ES-I3 (cell line): Measurements from ENCODE around the gene SLIT3.

ENCODE experiments used
- H3K36me3 ChIP-seq: 2 replicates; pipeline ENCODE4 v1.6.1; 2013; ENCODE audit warnings: mild to moderate bottlenecking, low read length, control low read depth, moderate library complexity; ENCODE audit not compliant: insufficient read depth
- H3K4me1 ChIP-seq: 2 replicates; pipeline ENCODE4 v1.6.1; 2013; ENCODE audit warnings: mild to moderate bottlenecking, control low read depth, low read length; ENCODE audit not compliant: insufficient read depth
- H3K9ac ChIP-seq: 2 replicates; pipeline ENCODE4 v1.6.1; 2013; ENCODE audit warnings: low read depth, mild to moderate bottlenecking, low read length, moderate library complexity
- H3K9me3 ChIP-seq: 2 replicates; pipeline ENCODE4 v1.6.1; 2013; ENCODE audit warnings: mild to moderate bottlenecking, low read length, moderate library complexity; ENCODE audit not compliant: control insufficient read depth, insufficient read depth

SLIT3 gene

DNA sequence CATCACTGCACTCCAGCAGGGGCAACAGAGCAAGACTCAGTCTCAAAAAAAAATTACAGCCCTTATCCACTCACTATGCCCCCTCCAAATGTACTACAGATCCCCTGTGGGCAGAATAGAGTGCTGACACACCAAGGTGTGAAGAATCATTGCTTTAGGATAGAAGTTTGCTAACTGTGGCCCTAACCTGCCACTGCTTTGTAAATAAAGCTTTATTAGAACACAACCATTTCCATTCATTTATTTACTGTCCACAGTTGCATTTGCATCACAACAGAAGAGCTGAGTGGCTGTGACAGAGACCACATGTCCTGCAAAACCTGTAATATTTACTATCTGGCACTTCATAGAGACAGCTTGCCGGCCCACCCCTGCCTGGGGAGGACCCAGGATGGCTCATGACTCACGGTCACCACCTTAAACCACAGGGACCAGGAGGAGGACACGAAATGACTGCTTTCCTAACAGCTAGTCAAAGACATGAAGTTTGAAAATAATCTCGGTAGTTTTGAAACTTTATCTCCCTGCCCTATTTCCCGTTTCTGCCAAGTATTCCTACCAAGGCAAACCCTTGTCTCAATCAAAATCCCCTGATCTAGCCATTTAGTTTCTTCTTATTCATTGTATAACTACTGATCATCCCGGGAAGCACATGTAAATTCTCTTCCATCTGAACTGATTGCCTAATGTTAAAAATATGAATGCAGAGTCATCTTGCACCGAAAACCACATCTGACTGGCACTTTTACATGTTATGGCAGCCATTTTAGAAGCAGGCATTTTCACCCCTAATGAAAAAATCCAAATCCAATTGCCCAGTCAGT, 206.1 kb downstream of the SLIT3 start:
- no peaks in the 10 kb centered on the region for H3K9me3 ChIP-seq
- no peaks in the 10 kb centered on the region for H3K36me3 ChIP-seq
- peaks cover 5% of the 10 kb centered on the region; the same call in 1 of the 2 replicates for H3K4me1 ChIP-seq
- no peak overlapping the region for H3K9ac ChIP-seq

DNA sequence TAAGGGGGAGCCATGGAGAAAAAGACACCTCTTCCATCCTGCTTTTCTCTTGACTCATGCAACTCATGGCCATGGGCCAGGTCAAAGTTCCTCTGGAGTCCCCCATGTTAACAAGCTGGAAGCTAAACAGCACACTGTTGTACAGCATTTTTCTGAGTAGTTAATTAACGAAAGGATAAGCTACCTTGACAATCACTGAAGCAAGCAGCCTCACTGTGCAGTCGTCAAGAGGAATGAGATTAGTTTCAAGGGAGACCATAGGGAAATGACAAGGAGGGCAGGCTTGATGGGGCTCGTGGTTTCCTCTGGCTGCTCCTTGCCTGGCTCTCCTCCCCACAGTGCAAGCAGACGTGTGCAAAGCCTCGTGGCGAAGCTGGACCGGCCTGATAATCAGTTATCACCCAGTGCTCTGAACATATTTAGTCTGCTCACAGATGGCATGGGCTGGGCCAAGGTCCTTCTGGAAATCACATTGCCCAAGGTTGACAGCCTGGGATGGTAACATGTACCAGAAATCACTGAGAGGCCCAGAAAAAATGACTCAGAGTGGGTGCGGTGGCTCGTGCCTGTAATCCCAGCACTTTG, 209.5 kb downstream of the SLIT3 start:
- H3K9ac ChIP-seq: no peak overlapping the region
- H3K36me3 ChIP-seq: no peaks in the 10 kb centered on the region
- H3K9me3 ChIP-seq: no peaks in the 10 kb centered on the region
- H3K4me1 ChIP-seq: peaks cover 17% of the 10 kb centered on the region

GRCh38 chr5:169089343-169089742, 211.6 kb downstream of the SLIT3 start:
- H3K9ac ChIP-seq: no peak overlapping the region
- peaks cover 32% of the 10 kb centered on the region for H3K4me1 ChIP-seq
- no peaks in the 10 kb centered on the region for H3K36me3 ChIP-seq
- H3K9me3 ChIP-seq: no peaks in the 10 kb centered on the region

DNA sequence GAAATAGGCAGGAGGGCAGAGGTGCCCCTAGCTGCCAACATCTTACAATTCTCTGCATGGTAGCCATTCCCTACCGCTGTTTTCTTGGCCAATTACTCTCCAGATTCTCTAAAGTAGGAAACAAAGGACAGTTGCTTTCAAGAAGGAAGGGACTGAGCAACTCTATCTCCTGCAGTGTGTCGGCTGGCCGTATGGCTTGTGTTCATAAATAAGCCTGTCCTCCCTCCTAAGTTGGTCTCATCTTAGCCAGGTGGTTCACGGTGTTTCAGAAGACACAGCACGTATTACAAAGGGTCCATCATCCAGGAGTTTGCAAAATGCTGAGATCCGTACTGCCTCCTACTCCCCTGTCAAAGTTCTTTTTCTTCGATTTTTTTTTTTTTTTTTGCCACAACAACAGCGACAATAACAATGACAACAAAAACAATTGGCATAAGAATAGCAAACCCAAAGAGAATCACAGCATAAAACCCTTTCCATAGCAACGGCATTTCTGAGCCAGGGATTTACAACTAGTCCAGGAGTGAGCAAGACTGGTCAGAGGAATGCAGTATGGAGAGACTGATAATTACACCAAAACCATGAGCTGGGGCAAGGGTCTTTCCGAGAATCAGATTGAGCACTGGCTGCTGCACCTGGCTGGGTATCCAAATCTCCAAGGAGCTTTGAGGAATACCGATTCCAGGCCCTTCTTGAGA, 212.8 kb downstream of the SLIT3 start:
- Histone ChIP-seq H3K9me3 (no peaks in the 10 kb centered on the region), H3K36me3 (no peaks in the 10 kb centered on the region), H3K4me1 (peaks cover 32% of the 10 kb centered on the region), H3K9ac (no peak overlapping the region)

- Histone ChIP-seq H3K36me3 (no peaks in the 10 kb centered on the region), H3K9me3 (no peaks in the 10 kb centered on the region), H3K4me1 (peaks cover 40% of the 10 kb centered on the region), H3K9ac (no peak overlapping the region)
Measured at GRCh38 chr5:169085636-169086035, 215.3 kb downstream of the SLIT3 start.

- no peaks in the 10 kb centered on the region for H3K9me3 ChIP-seq
- H3K4me1 ChIP-seq: peaks cover 42% of the 10 kb centered on the region
- H3K9ac ChIP-seq: no peak overlapping the region
- no peaks in the 10 kb centered on the region for H3K36me3 ChIP-seq
Measured at GRCh38 chr5:169085212-169085611, 215.7 kb downstream of the SLIT3 start.

- Histone ChIP-seq H3K9me3 (no peaks in the 10 kb centered on the region), H3K36me3 (no peaks in the 10 kb centered on the region), H3K9ac (no peak overlapping the region), H3K4me1 (peaks cover 42% of the 10 kb centered on the region)
Measured at GRCh38 chr5:169084775-169085174, 216.2 kb downstream of the SLIT3 start.

GRCh38 chr5:169083394-169084018, 217.4 kb downstream of the SLIT3 start:
- Histone ChIP-seq H3K9me3 (no peaks in the 10 kb centered on the region), H3K9ac (no peak overlapping the region), H3K4me1 (peaks cover 40% of the 10 kb centered on the region), H3K36me3 (no peaks in the 10 kb centered on the region)

DNA sequence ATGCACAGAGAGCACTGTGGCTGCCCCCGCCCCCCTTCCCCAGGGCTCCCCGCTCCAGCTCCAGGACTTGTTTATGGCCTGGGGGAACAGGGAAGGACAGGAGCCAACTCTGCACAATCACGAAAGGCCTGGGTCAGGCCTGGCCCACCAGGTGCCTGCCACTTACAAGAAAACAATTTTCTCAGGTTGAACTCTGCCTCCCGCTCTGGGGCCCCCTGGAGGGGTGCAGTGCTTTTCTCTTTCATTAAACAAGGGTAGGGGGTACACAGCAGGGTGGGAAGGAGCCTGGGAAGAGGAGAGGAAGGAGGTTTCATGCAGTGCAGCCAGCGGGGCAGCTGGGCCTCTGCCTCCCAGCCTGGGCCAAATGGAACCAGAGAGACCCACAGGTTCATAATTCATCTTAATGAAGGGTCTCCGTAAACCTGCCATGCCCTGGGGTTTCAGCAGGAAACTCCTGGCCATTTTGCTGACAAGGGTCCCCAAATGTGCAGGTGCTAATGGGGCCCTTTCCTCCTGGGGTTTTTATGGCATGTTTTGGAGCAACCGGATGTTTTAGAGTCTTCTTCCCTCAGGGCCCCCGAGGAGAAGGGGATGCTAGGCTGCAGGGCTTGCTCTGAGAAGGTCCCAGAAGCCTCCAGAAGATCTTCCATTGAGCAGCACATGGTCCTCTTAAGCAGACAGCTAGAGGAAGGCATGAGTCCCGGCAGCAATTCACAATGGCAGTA, 219.8 kb downstream of the SLIT3 start:
- Histone ChIP-seq H3K9ac (no peak overlapping the region), H3K9me3 (no peaks in the 10 kb centered on the region), H3K4me1 (peaks cover 23% of the 10 kb centered on the region), H3K36me3 (no peaks in the 10 kb centered on the region)

GRCh38 chr5:169080448-169080911, 220.5 kb downstream of the SLIT3 start:
- H3K9me3 ChIP-seq: no peaks in the 10 kb centered on the region
- peaks cover 17% of the 10 kb centered on the region for H3K4me1 ChIP-seq
- no peak overlapping the region for H3K9ac ChIP-seq
- no peaks in the 10 kb centered on the region for H3K36me3 ChIP-seq

- no peak overlapping the region for H3K9ac ChIP-seq
- H3K4me1 ChIP-seq: peaks cover 11% of the 10 kb centered on the region; the same call in 1 of the 2 replicates
- no peaks in the 10 kb centered on the region for H3K9me3 ChIP-seq
- H3K36me3 ChIP-seq: no peaks in the 10 kb centered on the region
Measured at GRCh38 chr5:169079697-169080096, 221.2 kb downstream of the SLIT3 start.

DNA sequence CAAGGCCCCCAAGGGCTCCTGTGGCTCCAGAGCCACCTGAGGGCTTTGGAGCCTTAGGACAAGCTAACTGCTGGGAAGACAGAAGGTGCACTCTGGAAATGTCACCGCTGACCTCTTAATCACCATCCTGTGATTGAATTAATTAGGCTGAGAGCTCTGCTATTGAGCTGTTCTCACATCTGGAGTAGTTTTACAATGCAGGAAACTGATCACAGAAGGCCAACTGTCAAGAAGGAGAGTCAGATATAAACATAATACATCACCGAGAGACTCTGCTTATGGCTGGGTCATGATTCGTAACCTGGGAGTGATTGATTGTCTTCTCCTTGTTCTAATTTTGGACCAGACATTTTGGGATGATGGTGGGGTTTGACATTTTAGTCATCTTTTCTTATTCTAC, 226.1 kb downstream of the SLIT3 start:
- no peaks in the 10 kb centered on the region for H3K36me3 ChIP-seq
- H3K4me1 ChIP-seq: no peaks in the 10 kb centered on the region
- H3K9ac ChIP-seq: no peak overlapping the region
- no peaks in the 10 kb centered on the region; the same call in 1 of the 2 replicates for H3K9me3 ChIP-seq

GRCh38 chr5:169072233-169072632, 228.7 kb downstream of the SLIT3 start:
- no peaks in the 10 kb centered on the region for H3K36me3 ChIP-seq
- H3K9ac ChIP-seq: no peak overlapping the region
- H3K4me1 ChIP-seq: no peaks in the 10 kb centered on the region
- no peaks in the 10 kb centered on the region; the same call in 1 of the 2 replicates for H3K9me3 ChIP-seq

DNA sequence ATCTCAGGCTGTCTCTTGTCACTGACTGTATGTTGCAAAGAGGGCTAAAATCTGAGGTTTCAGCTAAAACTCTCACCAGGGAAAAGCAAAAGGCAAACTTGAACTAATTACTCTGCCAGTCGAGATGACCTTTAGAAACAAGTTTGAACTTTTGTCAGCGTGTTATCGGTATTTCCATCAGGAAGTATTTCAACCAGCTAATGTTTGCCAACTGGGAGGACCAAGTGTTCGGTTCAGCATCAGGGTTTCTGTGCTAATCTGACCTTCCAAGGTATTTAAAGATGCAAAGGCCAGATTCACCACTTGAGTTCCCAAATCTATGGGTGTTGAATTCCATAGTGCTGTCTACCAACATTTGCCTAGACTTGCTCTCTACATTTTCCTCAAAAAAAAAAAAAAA, 230.5 kb downstream of the SLIT3 start:
- Histone ChIP-seq H3K9ac (no peak overlapping the region), H3K36me3 (no peaks in the 10 kb centered on the region), H3K4me1 (peaks cover 13% of the 10 kb centered on the region), H3K9me3 (no peaks in the 10 kb centered on the region; the same call in 1 of the 2 replicates)
